Keratinocyte (primary cell): Measurements from ENCODE around the gene HOXB13. TPM values are rescaled to one million over a fixed set of nuclear protein-coding genes. Genes with fewer than 3 reads are reported as not detected.

Source experiments
- DNase-seq: peaks from one replicate; pipeline ENCODE4 v3.0.0-alpha.2; 2011; ENCODE audit warnings: low read depth, missing footprints, low spot score
- FAIRE-seq: peaks from 2 replicates; lab custom pipeline; 2011; peaks lifted over from hg19 to GRCh38; lab: Jason Lieb, UNC
- H2AFZ ChIP-seq: 2 replicates; pipeline ENCODE4 v1.6.0; 2012; ENCODE audit warnings: low read length, control low read depth, inconsistent platforms; ENCODE audit not compliant: control insufficient read depth
- H3K27ac ChIP-seq: 2 replicates; pipeline ENCODE4 v1.5.1; 2011; ENCODE audit warnings: low read length; ENCODE audit not compliant: control insufficient read depth, insufficient read depth
- H3K27me3 ChIP-seq: 3 replicates; pipeline ENCODE4 v1.6.0; 2011; ENCODE audit warnings: low read length; ENCODE audit not compliant: control insufficient read depth, insufficient read depth; ENCODE audit errors: extremely low read depth
- H3K36me3 ChIP-seq, 2 experiments: 2 replicates in 1 of 2; 3 replicates in 1 of 2; pipeline ENCODE4 v1.5.1; 2011; ENCODE audit warnings: low read length in 2 of 2, mild to moderate bottlenecking in 1 of 2; ENCODE audit not compliant: control insufficient read depth in 2 of 2, insufficient read depth in 2 of 2; ENCODE audit errors: extremely low read depth in 1 of 2
- H3K4me1 ChIP-seq: 3 replicates; pipeline ENCODE4 v1.5.1; 2011; ENCODE audit warnings: low read length; ENCODE audit not compliant: control insufficient read depth, insufficient read depth; ENCODE audit errors: extremely low read depth
- H3K4me2 ChIP-seq: 3 replicates; pipeline ENCODE4 v1.6.0; 2011; ENCODE audit warnings: low read depth, low read length; ENCODE audit not compliant: control insufficient read depth, insufficient read depth; ENCODE audit errors: extremely low read depth
- H3K4me3 ChIP-seq, 3 experiments: fragments of 200-600 bp in 1 of 3; sonication (generic) in 1 of 3; 2 replicates in 2 of 3; 3 replicates in 1 of 3; pipeline ENCODE4 v1.5.1; 2011 to 2016; ENCODE audit warnings: low read length in 3 of 3, mild to moderate bottlenecking in 3 of 3, control low read depth in 2 of 3, inconsistent platforms in 1 of 3, low read depth in 1 of 3, mixed read lengths in 1 of 3, mixed run types in 1 of 3, moderate library complexity in 1 of 3; ENCODE audit not compliant: control insufficient read depth in 2 of 3, insufficient read depth in 2 of 3; ENCODE audit errors: extremely low read depth in 1 of 3
- H3K79me2 ChIP-seq: 2 replicates; pipeline ENCODE4 v1.6.0; 2012; ENCODE audit warnings: low read length; ENCODE audit not compliant: control insufficient read depth, insufficient read depth
- H3K9ac ChIP-seq: 3 replicates; pipeline ENCODE4 v1.6.0; 2011; ENCODE audit warnings: low read length; ENCODE audit not compliant: control insufficient read depth, insufficient read depth; ENCODE audit errors: extremely low read depth
- H3K9me1 ChIP-seq: 3 replicates; pipeline ENCODE4 v1.6.0; 2011; ENCODE audit warnings: low read length; ENCODE audit not compliant: control insufficient read depth, insufficient read depth; ENCODE audit errors: extremely low read depth
- H3K9me3 ChIP-seq: 2 replicates; pipeline ENCODE4 v1.5.1; 2012; ENCODE audit warnings: low read depth, low read length; ENCODE audit not compliant: control insufficient read depth
- H4K20me1 ChIP-seq: 3 replicates; pipeline ENCODE4 v1.6.0; 2011; ENCODE audit warnings: low read length; ENCODE audit not compliant: control insufficient read depth, insufficient read depth; ENCODE audit errors: extremely low read depth
- CTCF ChIP-seq, 3 experiments: IDR thresholded peaks in 1 of 3; conservative IDR thresholded peaks in 1 of 3; optimal IDR thresholded peaks in 1 of 3; 2 replicates in 2 of 3; 3 replicates in 1 of 3; pipeline versions ENCODE3 to v1.5.1; 2011; ENCODE audit warnings: low read length in 3 of 3, mild to moderate bottlenecking in 3 of 3, moderate library complexity in 2 of 3, control low read depth in 1 of 3, inconsistent platforms in 1 of 3; ENCODE audit not compliant: insufficient read depth in 2 of 3; ENCODE audit errors: extremely low read depth in 1 of 3
- EZH2 ChIP-seq: IDR thresholded peaks from one replicate; pipeline ENCODE4 v1.6.1; 2012; ENCODE audit warnings: inconsistent platforms, mild to moderate bottlenecking, low read length, moderate library complexity
- dilution Hi-C: fragments of 300-500 bp; cut with MboI; formaldehyde crosslinking; loops from one replicate; pipeline ENCODE4 v1.7.0; 2020; ENCODE audit warnings: low sequenced_read_pairs; ENCODE audit not compliant: extremely low pct_ligation_motif_present
- polyA plus RNA-seq, 5 experiments: library from polyadenylated mRNA; depleted of rRNA in 3 of 5; stranded (reverse) in 3 of 5; stranded (forward) in 1 of 5; unstranded in 1 of 5; fragments of >200 nt; gene quantifications; 1 replicate in 1 of 5; 2 replicates in 3 of 5; 3 replicates in 1 of 5; pipeline versions ENCODE4 v1.2.1 to v1.2.3, GENCODE V29; 2011 to 2012; ENCODE audit warnings: missing spikeins in 2 of 5, low read depth in 1 of 5, low replicate concordance in 1 of 5

The HOXB13 gene
- polyA plus RNA-seq, 1 donor (not counting 4 experiments of a cell fraction or from before 2014, with no cell fraction given): not detected

- no peaks in the 10 kb centered on the region for H3K9me3 ChIP-seq
- no peaks in the 10 kb centered on the region for H3K4me1 ChIP-seq
- H3K9ac ChIP-seq: no peak overlapping the region
- H2AFZ ChIP-seq: no peak overlapping the region
- no peak overlapping the region for H3K27ac ChIP-seq
- no peak overlapping the region for H3K4me2 ChIP-seq
- no peak for DNase-seq
- H3K79me2 ChIP-seq: no peaks in the 10 kb centered on the region
- dilution Hi-C loops: no loop called here
- peaks cover 97% of the 10 kb centered on the region for H3K27me3 ChIP-seq
- FAIRE-seq: no peak
- H3K9me1 ChIP-seq: no peaks in the 10 kb centered on the region
- H4K20me1 ChIP-seq: peaks cover 2% of the 10 kb centered on the region
- TF ChIP-seq CTCF (optimal IDR thresholded peaks at IDR 0.05 in 1 of 3, IDR thresholded peaks at IDR 0.05 in 1 of 3, conservative IDR thresholded peaks at IDR 0.05 in 1 of 3; ENCODE audit: extremely low read depth in 1 of 3, insufficient read depth in 2 of 3, low read length in 3 of 3) (no peak), EZH2 (no peak)
- no peaks in the 10 kb centered on the region for H3K36me3 ChIP-seq
- H3K4me3 ChIP-seq: no peak overlapping the region
Observed at GRCh38 chr17:48735062-48735351, 6.5 kb upstream of the HOXB13 start.

- Histone ChIP-seq H3K4me2 (no peak overlapping the region), H2AFZ (no peak overlapping the region), H4K20me1 (peaks cover 2% of the 10 kb centered on the region), H3K27me3 (peaks cover 97% of the 10 kb centered on the region), H3K4me3 (no peak overlapping the region), H3K4me1 (no peaks in the 10 kb centered on the region), H3K9me1 (no peaks in the 10 kb centered on the region), H3K27ac (no peak overlapping the region), H3K9ac (no peak overlapping the region), H3K79me2 (no peaks in the 10 kb centered on the region), H3K9me3 (no peaks in the 10 kb centered on the region), H3K36me3 (no peaks in the 10 kb centered on the region)
- DNase-seq (no peak), FAIRE-seq (no peak)
- dilution Hi-C loops: no loop called here
- TF ChIP-seq EZH2: no peak
- no peak for TF ChIP-seq CTCF (optimal IDR thresholded peaks at IDR 0.05 in 1 of 3, IDR thresholded peaks at IDR 0.05 in 1 of 3, conservative IDR thresholded peaks at IDR 0.05 in 1 of 3; ENCODE audit: extremely low read depth in 1 of 3, insufficient read depth in 2 of 3, low read length in 3 of 3)
Observed at GRCh38 chr17:48734333-48735061, 5.9 kb upstream of the HOXB13 start.
